GM23248 (cell line): ENCODE data around the gene COPS9.

Experiments used
- EZH2 ChIP-seq: fragments of 200-600 bp; sonication (generic); IDR thresholded peaks from 2 replicates; pipeline ENCODE4 v1.6.1; 2018; ENCODE audit warnings: antibody characterized with exemption, mild to moderate bottlenecking; ENCODE audit not compliant: insufficient read depth, poor library complexity, severe bottlenecking
- EZH2phosphoT487 ChIP-seq: fragments of 200-600 bp; sonication (generic); IDR thresholded peaks from 2 replicates; pipeline ENCODE4 v1.6.1; 2018; ENCODE audit warnings: antibody characterized with exemption, moderate library complexity, mild to moderate bottlenecking, low read depth; ENCODE audit not compliant: insufficient read depth

GRCh38 chr2:240142256-240142775 is 6.2 kb upstream of the COPS9 start:
- TF ChIP-seq EZH2 = no peak
- no peak for TF ChIP-seq EZH2phosphoT487
